SK-N-SH treated with all-trans-retinoic acid at 6 μM for 48 hours (cell line): ENCODE data around the gene MNT.

Experiments used
- ARNTL ChIP-seq: fragments of 450-650 bp; formaldehyde crosslinking; IDR thresholded peaks from 2 replicates; pipeline ENCODE4 v1.5.0; 2020; ENCODE audit warnings: low read depth, mild to moderate bottlenecking, moderate library complexity, borderline replicate concordance
- CREB5 ChIP-seq: fragments of 250-450 bp; sonication (Bioruptor Pico); IDR thresholded peaks from 2 replicates; pipeline ENCODE4 v1.5.1; 2020; ENCODE audit warnings: low read depth, mild to moderate bottlenecking, moderate library complexity
- GLIS3 ChIP-seq: fragments of 250-450 bp; sonication (Bioruptor Pico); IDR thresholded peaks from 2 replicates; pipeline ENCODE4 v1.5.0; 2020; ENCODE audit warnings: mild to moderate bottlenecking, moderate library complexity
- ISL1 ChIP-seq: fragments of 250-450 bp; sonication (Bioruptor Pico); IDR thresholded peaks from 2 replicates; pipeline ENCODE4 v2.1.2; 2022; ENCODE audit warnings: mild to moderate bottlenecking, moderate library complexity
- OSR1 ChIP-seq: fragments of 250-450 bp; sonication (Bioruptor Pico); IDR thresholded peaks from 2 replicates; pipeline ENCODE4 v1.8.0; 2022; ENCODE audit warnings: moderate library complexity, mild to moderate bottlenecking, inconsistent platforms
- POU6F1 ChIP-seq: fragments of 250-450 bp; sonication (Bioruptor Pico); IDR thresholded peaks from 2 replicates; pipeline ENCODE4 v1.8.0; 2021; ENCODE audit warnings: low read depth, mild to moderate bottlenecking, moderate library complexity, borderline replicate concordance
- RARB ChIP-seq: fragments of 250-450 bp; sonication (Bioruptor Pico); IDR thresholded peaks from 2 replicates; pipeline ENCODE4 v1.8.0; 2021; ENCODE audit warnings: mild to moderate bottlenecking, moderate library complexity
- SNAI2 ChIP-seq: fragments of 250-450 bp; sonication (Bioruptor Pico); IDR thresholded peaks from 2 replicates; pipeline ENCODE4 v1.5.0; 2020; ENCODE audit warnings: mild to moderate bottlenecking, moderate library complexity
- TCF4 ChIP-seq: fragments of 250-450 bp; sonication (Bioruptor Pico); IDR thresholded peaks from 2 replicates; pipeline ENCODE4 v1.8.0; 2021; ENCODE audit warnings: mild to moderate bottlenecking, moderate library complexity, borderline replicate concordance
- ZFP30 ChIP-seq: fragments of 450-650 bp; formaldehyde crosslinking; IDR thresholded peaks from 2 replicates; pipeline ENCODE4 v1.5.0; 2022; ENCODE audit warnings: mild to moderate bottlenecking, moderate library complexity
- TF ChIP-seq, protein P1 (sequence below): fragments of 250-450 bp; sonication (Bioruptor Pico); IDR thresholded peaks from 2 replicates; pipeline ENCODE4 v1.5.1; 2021; ENCODE audit warnings: mild to moderate bottlenecking, moderate library complexity
- TF ChIP-seq, protein P2 (sequence below): fragments of 250-450 bp; sonication (Bioruptor Pico); IDR thresholded peaks from 2 replicates; pipeline ENCODE4 v1.8.0; 2020; ENCODE audit warnings: mild to moderate bottlenecking, moderate library complexity, borderline replicate concordance

GRCh38 chr17:2376107-2376506 is 24.8 kb downstream of the MNT start:
- TF ChIP-seq POU6F1 (CRISPR knock-in tag), result no peak
- no peak for TF ChIP-seq SNAI2 (CRISPR knock-in tag)
- TF ChIP-seq CREB5 (CRISPR knock-in tag), result no peak
- TF ChIP-seq, protein P1, sequence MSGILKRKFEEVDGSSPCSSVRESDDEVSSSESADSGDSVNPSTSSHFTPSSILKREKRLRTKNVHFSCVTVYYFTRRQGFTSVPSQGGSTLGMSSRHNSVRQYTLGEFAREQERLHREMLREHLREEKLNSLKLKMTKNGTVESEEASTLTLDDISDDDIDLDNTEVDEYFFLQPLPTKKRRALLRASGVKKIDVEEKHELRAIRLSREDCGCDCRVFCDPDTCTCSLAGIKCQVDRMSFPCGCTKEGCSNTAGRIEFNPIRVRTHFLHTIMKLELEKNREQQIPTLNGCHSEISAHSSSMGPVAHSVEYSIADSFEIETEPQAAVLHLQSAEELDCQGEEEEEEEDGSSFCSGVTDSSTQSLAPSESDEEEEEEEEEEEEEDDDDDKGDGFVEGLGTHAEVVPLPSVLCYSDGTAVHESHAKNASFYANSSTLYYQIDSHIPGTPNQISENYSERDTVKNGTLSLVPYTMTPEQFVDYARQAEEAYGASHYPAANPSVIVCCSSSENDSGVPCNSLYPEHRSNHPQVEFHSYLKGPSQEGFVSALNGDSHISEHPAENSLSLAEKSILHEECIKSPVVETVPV, result no peak
- no peak for TF ChIP-seq RARB (CRISPR knock-in tag)
- no peak for TF ChIP-seq OSR1 (CRISPR knock-in tag)
- no peak for TF ChIP-seq GLIS3 (CRISPR knock-in tag)
- TF ChIP-seq, protein P2, sequence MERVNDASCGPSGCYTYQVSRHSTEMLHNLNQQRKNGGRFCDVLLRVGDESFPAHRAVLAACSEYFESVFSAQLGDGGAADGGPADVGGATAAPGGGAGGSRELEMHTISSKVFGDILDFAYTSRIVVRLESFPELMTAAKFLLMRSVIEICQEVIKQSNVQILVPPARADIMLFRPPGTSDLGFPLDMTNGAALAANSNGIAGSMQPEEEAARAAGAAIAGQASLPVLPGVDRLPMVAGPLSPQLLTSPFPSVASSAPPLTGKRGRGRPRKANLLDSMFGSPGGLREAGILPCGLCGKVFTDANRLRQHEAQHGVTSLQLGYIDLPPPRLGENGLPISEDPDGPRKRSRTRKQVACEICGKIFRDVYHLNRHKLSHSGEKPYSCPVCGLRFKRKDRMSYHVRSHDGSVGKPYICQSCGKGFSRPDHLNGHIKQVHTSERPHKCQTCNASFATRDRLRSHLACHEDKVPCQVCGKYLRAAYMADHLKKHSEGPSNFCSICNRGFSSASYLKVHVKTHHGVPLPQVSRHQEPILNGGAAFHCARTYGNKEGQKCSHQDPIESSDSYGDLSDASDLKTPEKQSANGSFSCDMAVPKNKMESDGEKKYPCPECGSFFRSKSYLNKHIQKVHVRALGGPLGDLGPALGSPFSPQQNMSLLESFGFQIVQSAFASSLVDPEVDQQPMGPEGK (CRISPR knock-in tag), result no peak
- no peak for TF ChIP-seq TCF4 (CRISPR knock-in tag)
- no peak for TF ChIP-seq ARNTL
- TF ChIP-seq ZFP30 (CRISPR knock-in tag), result no peak
- no peak for TF ChIP-seq ISL1 (CRISPR knock-in tag)
